GM21447 (cell line): ENCODE data around the gene UTP11.

ENCODE experiments used
- ATAC-seq: cut with Tn5 transposase; IDR thresholded peaks from one replicate; pipeline ENCODE4 v1.9.1; 2021; ENCODE audit not compliant: unreplicated experiment

Gene UTP11

GRCh38 chr1:38003261-38004250, 9.0 kb upstream of the UTP11 start:
- no peak for ATAC-seq

- ATAC-seq: no peak
These were observed 8.0 kb upstream of the UTP11 start for GRCh38 chr1:38004284-38005108.

- ATAC-seq: no peak
These were observed 7.1 kb upstream of the UTP11 start, which contains the start of gene FHL3 for GRCh38 chr1:38005195-38006007. TSS of gene FHL3 (minus strand) at chr1:38005514. CDS start at chr1:37999412, 6,102 bp downstream.

- ATAC-seq: no peak
These were observed 6.3 kb upstream of the UTP11 start for GRCh38 chr1:38006008-38006828.

DNA sequence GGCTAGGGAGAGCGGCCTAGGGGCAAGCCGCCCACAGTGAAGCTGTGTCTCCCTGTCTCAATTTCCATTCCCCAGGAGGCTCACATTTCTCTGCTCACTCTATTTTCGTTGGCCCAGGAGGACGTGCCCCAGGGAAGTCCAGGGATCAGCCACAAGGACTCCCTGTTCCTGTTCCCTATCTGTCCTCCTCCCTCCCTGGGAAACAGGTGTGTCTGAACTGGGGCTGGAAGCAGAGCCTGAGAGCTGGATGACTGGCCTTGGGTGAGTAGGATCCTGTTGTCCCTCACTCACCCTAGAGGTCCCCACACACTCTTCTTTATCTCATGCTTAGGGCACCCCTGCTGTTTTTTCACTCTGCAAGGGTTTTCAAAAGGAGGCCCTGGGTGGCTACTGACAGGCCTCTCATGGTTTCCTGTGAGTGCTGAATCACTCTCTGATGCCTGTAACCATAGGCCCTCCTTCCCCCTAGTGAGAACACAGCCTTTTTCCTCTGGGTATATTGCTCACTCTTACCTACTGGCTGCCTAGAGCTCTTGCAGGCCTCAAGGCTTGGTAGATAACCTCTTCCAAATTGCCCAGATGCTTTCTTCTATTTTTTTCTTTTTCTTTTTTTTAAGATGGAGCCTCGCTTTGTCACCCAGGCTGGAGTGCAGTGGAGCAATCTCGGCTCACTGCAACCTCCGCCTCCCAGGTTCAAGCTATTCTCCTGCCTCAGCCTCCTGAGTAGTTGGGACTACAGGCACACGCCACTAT, 3.3 kb upstream of the UTP11 start:
- no peak for ATAC-seq

DNA sequence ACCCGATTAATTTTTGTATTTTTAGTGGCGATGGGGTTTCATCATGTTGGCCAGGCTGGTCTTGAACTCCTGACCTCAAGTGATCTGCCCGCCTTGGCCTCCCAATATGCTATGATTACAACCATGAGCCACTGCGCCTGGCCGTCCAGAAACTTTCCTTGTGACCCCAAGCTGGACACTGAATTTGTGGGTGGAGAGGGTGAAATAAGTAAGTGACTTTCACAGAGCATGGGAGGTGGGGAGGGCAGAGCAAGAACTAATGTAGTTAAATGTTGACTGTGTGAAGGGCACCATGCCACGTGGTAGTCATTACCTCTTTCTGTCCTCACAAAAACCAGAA, 2.7 kb upstream of the UTP11 start:
- ATAC-seq: no peak

DNA sequence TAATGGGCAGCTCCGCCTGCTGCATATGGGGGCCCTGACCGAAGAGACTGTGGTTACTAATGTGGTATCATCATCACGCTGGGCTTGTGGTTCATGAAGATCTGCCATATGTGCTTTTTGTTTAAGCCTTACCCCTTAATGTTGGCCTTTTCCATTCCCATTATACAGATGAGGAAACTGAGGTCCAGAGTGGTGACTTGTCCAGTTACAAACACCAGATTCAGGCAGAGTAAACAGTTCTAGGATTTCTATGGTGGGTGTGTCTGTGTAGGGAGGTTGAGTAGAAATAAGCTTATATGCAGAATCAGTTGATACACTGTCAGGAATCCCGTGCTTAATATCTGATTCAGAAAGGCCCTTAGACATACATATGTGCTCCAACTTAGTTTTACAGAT, 691 bp downstream of the UTP11 start:
- ATAC-seq: no peak

DNA sequence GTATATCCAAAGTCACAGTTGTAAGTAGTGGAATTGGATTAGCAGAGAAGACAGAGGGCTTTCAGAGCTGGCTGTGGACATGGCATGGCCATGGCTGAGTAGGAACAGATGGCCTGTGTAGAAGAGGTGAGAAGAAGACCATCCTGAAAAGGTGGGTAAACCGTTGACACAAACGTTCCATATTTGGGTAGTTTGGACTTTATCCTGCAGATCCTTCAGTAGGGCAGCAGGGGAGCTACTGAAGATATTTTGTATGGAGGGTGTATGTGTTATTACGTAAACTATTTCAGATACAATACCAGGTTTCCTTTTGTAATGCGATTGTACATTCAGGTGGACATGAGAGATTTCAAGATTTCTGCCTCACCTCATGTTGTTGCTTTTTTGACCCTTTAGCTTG, 1.6 kb downstream of the UTP11 start:
- no peak for ATAC-seq

DNA sequence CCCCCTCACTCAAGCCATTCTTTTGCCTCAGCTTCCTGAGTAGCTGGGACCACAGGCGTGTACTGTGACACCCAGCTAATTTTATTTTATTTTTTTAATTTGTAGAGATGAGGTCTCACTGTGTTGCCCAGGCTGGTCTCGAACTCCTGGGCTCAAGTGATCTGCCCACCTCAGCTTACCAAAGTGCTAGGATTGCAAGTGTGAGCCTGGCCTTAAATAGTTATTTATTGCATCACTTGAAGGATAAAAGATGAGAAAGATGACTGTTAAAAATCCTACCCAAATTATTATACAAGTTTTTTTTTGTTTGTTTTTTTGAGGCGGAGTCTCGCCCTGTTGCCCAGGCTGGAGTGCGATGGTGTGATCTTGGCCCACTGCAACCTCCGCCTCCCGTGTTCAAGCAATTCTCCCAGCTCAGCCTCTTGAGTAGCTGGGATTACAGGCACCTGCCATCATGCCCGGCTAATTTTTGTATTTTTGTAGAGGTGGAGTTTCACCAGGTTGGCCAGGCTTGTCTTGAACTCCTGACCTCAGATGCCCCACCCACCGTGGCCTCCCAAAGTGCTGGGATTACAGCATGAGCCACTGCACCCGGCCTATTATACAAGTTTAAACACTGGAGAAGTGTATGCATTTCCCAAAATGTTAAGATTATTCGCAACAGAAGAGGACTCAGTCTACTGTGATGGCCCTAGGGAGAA, 2.3 kb downstream of the UTP11 start:
- no peak for ATAC-seq

GRCh38 chr1:38015978-38016725, 3.6 kb downstream of the UTP11 start:
- ATAC-seq: no peak

- no peak for ATAC-seq
These were observed 6.4 kb downstream of the UTP11 start for GRCh38 chr1:38018864-38019343.

- ATAC-seq: no peak
These were observed 7.9 kb downstream of the UTP11 start for GRCh38 chr1:38020396-38020795.

- no peak for ATAC-seq
These were observed 9.4 kb downstream of the UTP11 start for GRCh38 chr1:38021969-38022368.

DNA sequence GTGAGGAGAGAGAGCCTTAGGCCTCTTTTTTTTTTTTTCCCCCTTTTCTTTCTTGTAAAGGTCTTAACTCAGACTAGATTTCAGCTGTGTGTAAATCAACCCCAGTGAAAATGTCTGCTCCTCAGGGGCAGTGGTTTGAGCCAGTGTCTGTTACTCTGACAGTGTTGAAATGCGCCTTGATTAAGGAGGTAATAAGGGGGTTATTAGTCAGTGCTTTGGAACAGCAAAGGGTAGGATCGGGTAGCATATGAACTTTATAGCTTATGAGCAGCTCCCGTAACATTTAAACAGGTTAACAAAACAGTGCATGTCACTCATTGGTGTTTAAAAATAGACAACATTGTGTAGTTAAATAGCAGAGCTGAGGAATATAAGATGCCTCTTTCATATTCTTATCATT, 10.3 kb downstream of the UTP11 start:
- ATAC-seq: no peak

DNA sequence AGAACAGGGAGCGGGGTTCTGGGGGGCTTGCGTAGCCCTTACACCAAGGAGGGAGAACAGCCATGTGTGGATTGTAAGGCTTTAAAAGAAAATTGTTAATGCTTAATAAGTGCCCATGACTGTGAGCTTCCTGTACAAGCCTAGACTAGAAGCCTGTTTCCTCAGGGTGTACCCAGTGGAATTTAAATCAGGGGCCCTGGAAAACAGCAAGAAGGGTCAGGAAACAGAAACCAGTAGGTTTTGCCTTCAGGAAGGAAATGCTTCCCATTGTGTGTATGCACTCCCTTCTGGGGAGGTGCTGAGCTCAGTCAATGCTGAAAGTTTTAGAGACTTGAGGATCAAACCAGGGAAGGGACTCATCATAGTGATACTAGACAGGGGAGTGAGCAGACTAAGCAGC, 12.7 kb downstream of the UTP11 start:
- ATAC-seq: no peak

DNA sequence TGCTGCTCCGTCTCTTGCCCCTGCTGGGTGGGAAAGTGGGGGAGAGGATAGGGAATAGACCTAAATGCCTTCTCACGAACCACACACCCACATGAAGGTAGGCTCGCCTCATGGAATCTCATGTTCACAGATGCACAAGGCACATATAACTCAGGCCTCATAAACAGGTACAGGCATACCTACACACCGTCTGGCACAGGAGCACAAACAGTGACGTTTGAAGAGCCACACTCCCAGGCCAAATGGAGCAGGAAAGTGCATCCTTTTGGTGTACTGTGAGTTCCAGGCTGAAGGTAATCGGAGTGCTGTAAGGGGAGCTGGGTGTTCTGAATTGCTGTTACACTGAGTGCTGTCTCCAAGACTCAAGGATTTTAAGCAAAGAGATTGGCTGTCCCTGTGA, 13.1 kb downstream of the UTP11 start:
- no peak for ATAC-seq

DNA sequence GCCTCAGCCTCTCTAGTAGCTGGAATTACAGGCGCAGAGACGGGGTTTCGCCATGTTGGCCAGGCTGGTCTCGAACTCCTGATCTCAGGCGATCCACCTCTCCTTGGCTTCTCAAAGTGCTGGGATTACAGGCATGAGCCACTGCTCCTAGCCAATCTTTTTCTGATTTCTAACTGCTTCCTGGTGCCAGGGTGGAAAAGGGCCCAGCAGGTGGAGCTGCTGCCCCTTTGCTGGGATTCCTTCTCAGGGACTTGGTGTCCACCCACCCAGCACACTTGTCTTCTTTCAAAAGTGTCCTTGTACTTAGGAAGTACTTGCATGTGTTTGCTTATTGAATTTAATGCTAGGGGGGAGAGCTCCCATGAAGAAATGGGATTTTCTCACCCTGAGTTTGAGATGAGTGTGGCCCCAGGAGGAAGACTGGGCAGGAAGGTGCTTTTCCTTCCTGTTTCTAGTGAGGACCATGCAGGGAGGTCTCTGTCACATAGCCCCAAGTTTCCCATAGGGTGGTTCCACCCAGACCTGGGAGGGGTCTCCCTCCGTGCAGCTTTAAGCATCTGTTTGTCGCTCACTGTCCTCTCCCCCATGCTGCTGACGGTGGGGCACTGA, 14.2 kb downstream of the UTP11 start:
- no peak for ATAC-seq
